Ovary (tissue), 9 donors: ENCODE measurements around the gene TTC3. TPM values are rescaled to one million over a fixed set of nuclear protein-coding genes. Genes with fewer than 3 reads are reported as not detected.

ENCODE experiments used
- DNase-seq, 5 donors: peaks; one replicate each; pipeline ENCODE4 v3.0.0-alpha.2; 2019 to 2020
- H3K27ac ChIP-seq, 2 donors: fragments of 200-600 bp; one replicate each; pipeline versions ENCODE4 v1.5.1 to v1.8.0; 2019 to 2022
- H3K27me3 ChIP-seq: fragments of 200-600 bp; one replicate; pipeline ENCODE4 v1.8.0; 2022
- H3K36me3 ChIP-seq: fragments of 200-600 bp; sonication (generic); one replicate; pipeline ENCODE4 v1.5.1; 2019
- H3K4me1 ChIP-seq: one replicate; pipeline ENCODE4 v1.8.1; 2013; ENCODE audit warnings: mild to moderate bottlenecking, moderate library complexity; ENCODE audit not compliant: insufficient read depth
- H3K4me3 ChIP-seq: fragments of 200-600 bp; sonication (generic); one replicate; pipeline ENCODE4 v1.5.1; 2017
- H3K9me3 ChIP-seq, 2 donors: fragments of 200-600 bp in 1 of 2; sonication (generic) in 1 of 2; one replicate each; pipeline versions ENCODE4 v1.5.1 to v1.8.1; 2013 to 2019; ENCODE audit warnings: mild to moderate bottlenecking in 1 of 2, moderate library complexity in 1 of 2
- CTCF ChIP-seq, 3 donors: fragments of 450-650 bp in 2 of 3; fragments of 200-600 bp in 1 of 3; IDR thresholded peaks; one replicate each; pipeline versions ENCODE4 v1.5.1 to v1.8.0; 2016 to 2022; ENCODE audit warnings: antibody characterized with exemption in 3 of 3, mild to moderate bottlenecking in 1 of 3
- EP300 ChIP-seq: sonication (generic); formaldehyde crosslinking; IDR thresholded peaks from one replicate; pipeline ENCODE4 v1.6.1; 2017; ENCODE audit warnings: antibody characterized with exemption
- POLR2A ChIP-seq: fragments of 450-650 bp; IDR thresholded peaks from one replicate; pipeline ENCODE4 v1.6.1; 2017; ENCODE audit warnings: antibody characterized with exemption, mild to moderate bottlenecking, moderate library complexity
- WGBS, 3 donors: extraction: QIAGEN DNeasy Blood & Tissue Kit in 1 of 3; methylation state at CpG; one replicate each; pipeline versions ENCODE4 v1.1.5 to v1.1.7; 2013 to 2017; 5-methylcytosine and 5-hydroxymethylcytosine counted together
- intact Hi-C, 4 donors: fragments of 100-400 bp; cut with DNase I; formaldehyde crosslinking; loops; one replicate each; pipeline versions ENCODE4 v1.11.0 to v1.15.1; 2022 to 2023
- polyA plus RNA-seq, 2 donors: library from polyadenylated mRNA; stranded (reverse); fragments of 200-250 nt in 1 of 2; fragments of 350-450 nt in 1 of 2; fragmentation: Illumina TruSeq in 1 of 2; extraction: RNeasy Lipid Tissue Mini Kit (QIAGEN cat#74804) in 1 of 2; gene quantifications; one replicate each; pipeline ENCODE4 v1.2.3, GENCODE V29; 2013 to 2014
- total RNA-seq, 7 donors: library from RNA; depleted of rRNA in 2 of 7; stranded (reverse); fragments of >200 nt in 2 of 7; fragmentation: NEBNext Ultra II Directional in 3 of 7; extraction: Animal tissue kit (Norgen Biotek cat#: 25700) in 3 of 7; gene quantifications; one replicate each; pipeline versions ENCODE4 v1.1.0 to v1.2.4, GENCODE V29; 2016 to 2023
- donor health status: DM: no; HTN: no; CAD: no; lungs with moderate emphysema.
- donor health status: DM: no; HTN: no; CAD: no.
- donor health status: Bipolar disorder and iron deficiency.
- donor health status: DM: yes; HTN: yes; CAD: no.
- donor health status: DM: no; HTN: no; CAD: no.
- donor health status: DM: yes; HTN: yes; CAD: no.

TTC3 gene
- total and polyA plus RNA-seq, 9 donors, result 58.2 to 192 (median 155) TPM

GRCh38 chr21:37193676-37194075, 120.6 kb downstream of the TTC3 start:
- no peak for TF ChIP-seq EP300
- TF ChIP-seq CTCF (IDR thresholded peaks at IDR 0.05), result no peak
- TF ChIP-seq POLR2A, result no peak
- Histone ChIP-seq H3K27ac (no peak overlapping the region), H3K9me3 (no peaks in the 10 kb centered on the region), H3K27me3 (no peaks in the 10 kb centered on the region), H3K4me1 (no peaks in the 10 kb centered on the region), H3K36me3 (no peaks in the 10 kb centered on the region), H3K4me3 (no peak overlapping the region)
- WGBS, 3 donors, result 88 to 94% (median 91%) methylated on average over 6 of the region's 6 CpGs
- DNase-seq, result no peak
- intact Hi-C loops, result no loop called here

- Histone ChIP-seq H3K9me3 (no peaks in the 10 kb centered on the region), H3K27ac (no peak overlapping the region), H3K36me3 (no peaks in the 10 kb centered on the region), H3K4me1 (no peaks in the 10 kb centered on the region), H3K27me3 (no peaks in the 10 kb centered on the region), H3K4me3 (no peak overlapping the region)
- DNase-seq, result no peak
- WGBS, 3 donors, result 72 to 90% (median 87%) methylated on average over 3 of the region's 3 CpGs
- intact Hi-C loops, result no loop called here
- TF ChIP-seq CTCF (IDR thresholded peaks at IDR 0.05) (no peak), EP300 (no peak), POLR2A (no peak)
These were observed 122.0 kb downstream of the TTC3 start for GRCh38 chr21:37195059-37195458.

- H3K36me3 ChIP-seq, result no peaks in the 10 kb centered on the region
- no peak overlapping the region for H3K27ac ChIP-seq
- TF ChIP-seq EP300, result no peak
- TF ChIP-seq POLR2A, result no peak
- TF ChIP-seq CTCF (IDR thresholded peaks at IDR 0.05), result no peak
- intact Hi-C loops, result no loop called here
- H3K4me1 ChIP-seq, result no peaks in the 10 kb centered on the region
- no peaks in the 10 kb centered on the region for H3K9me3 ChIP-seq
- H3K4me3 ChIP-seq, result no peak overlapping the region
- no peaks in the 10 kb centered on the region for H3K27me3 ChIP-seq
- WGBS, 3 donors, result 83 to 88% (median 85%) methylated on average over 15 of the region's 15 CpGs
- no peak for DNase-seq
These were observed 122.6 kb downstream of the TTC3 start for GRCh38 chr21:37195610-37196009.

GRCh38 chr21:37196847-37197246, 123.8 kb downstream of the TTC3 start:
- H3K27me3 ChIP-seq, result no peaks in the 10 kb centered on the region
- H3K9me3 ChIP-seq, result no peaks in the 10 kb centered on the region
- no peaks in the 10 kb centered on the region for H3K36me3 ChIP-seq
- WGBS, 3 donors, result 91 to 93% (median 92%) methylated on average over 8 of the region's 8 CpGs
- H3K4me3 ChIP-seq, result no peak overlapping the region
- intact Hi-C loops, result no loop called here
- no peak overlapping the region for H3K27ac ChIP-seq
- TF ChIP-seq EP300 (no peak), CTCF (IDR thresholded peaks at IDR 0.05) (no peak), POLR2A (no peak)
- no peak for DNase-seq
- H3K4me1 ChIP-seq, result no peaks in the 10 kb centered on the region

- Histone ChIP-seq H3K27ac (no peak overlapping the region), H3K4me3 (no peak overlapping the region), H3K36me3 (no peaks in the 10 kb centered on the region), H3K27me3 (no peaks in the 10 kb centered on the region), H3K9me3 (no peaks in the 10 kb centered on the region), H3K4me1 (no peaks in the 10 kb centered on the region)
- WGBS, 3 donors, result 91 to 98% (median 97%) methylated on average over 4 of the region's 4 CpGs
- no peak for TF ChIP-seq CTCF (IDR thresholded peaks at IDR 0.05)
- no peak for TF ChIP-seq POLR2A
- no peak for TF ChIP-seq EP300
- intact Hi-C loops, result no loop called here
- DNase-seq, result no peak
These were observed 124.7 kb downstream of the TTC3 start for GRCh38 chr21:37197746-37198145.
